ENCODE measurements around the gene METAP1D. TPM values are rescaled to one million over a fixed set of nuclear protein-coding genes. Genes with fewer than 3 reads are reported as not detected.
A peak's percentile ranks its signal among the peaks of the same experiment; 100 is the strongest.
"Not testable (repeated sequence)": the region's sequence is repeated elsewhere in the genome, so short reads cannot be mapped to it uniquely, and the experiment has no call there.

METAP1D gene
- total RNA-seq, result 1 to 10 TPM; 4.2 to 4.4 TPM
- long read RNA-seq, partial matches to known transcripts, result 0 of 1 reads
- long read RNA-seq, other reads (novel, unspliced or antisense), result 1 of 1 reads

DNA sequence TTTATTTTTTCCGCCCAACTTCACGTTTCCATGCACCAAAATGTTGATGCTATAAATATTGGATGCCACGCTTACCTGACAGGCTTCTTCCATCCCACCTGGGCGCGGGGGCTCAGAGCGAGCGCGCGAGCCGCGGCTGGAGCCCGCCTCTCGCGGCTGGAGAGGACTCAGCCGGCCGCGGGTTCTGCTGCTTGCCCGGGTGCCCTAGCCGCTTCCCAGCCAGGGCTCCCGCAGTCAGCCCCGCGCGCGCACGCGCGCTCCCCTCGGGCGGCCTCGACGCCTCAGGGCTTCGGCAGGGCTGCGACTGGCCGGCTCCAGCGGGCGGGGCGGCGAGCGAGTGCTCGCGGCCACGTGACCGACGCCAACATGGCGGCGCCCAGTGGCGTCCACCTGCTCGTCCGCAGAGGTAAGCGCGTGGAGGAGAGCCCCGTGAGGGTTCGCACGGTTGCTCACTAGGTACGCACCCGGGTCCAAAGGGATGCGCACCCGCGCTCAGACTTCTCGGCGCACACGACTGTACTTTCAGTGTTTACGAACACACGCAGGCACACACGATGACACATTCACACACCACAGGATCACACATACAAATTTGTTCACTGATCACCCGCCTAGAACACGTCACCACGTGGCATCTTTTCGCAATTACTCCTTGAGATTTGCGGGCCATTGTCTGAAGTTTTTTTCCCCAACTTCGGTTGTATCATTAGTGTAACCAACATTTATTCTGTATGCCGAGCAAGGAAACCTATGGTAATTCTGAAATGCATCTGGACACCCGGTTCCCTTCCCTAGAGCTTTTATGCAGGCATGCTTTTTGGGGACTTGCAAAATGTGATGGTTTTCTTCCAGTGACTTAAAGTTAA is at the start of gene METAP1D:
Gene METAP1D, plus strand, starts transcription at position 350 of the 866 bp plus-strand sequence. Its CDS starts 17 bp downstream, at position 367.
- intact Hi-C loops (cut with DNase I, micrococcal nuclease), result no loop called here
- ATAC-seq, result peak; percentile 100
- peak; percentile 87 to 92 for DNase-seq

- intact Hi-C loops (cut with DNase I, micrococcal nuclease), result no loop called here
- ATAC-seq (no peak), DNase-seq (no peak)
These were observed 47.5 kb upstream of the METAP1D start for GRCh38 chr2:171952276-171952675.

DNA sequence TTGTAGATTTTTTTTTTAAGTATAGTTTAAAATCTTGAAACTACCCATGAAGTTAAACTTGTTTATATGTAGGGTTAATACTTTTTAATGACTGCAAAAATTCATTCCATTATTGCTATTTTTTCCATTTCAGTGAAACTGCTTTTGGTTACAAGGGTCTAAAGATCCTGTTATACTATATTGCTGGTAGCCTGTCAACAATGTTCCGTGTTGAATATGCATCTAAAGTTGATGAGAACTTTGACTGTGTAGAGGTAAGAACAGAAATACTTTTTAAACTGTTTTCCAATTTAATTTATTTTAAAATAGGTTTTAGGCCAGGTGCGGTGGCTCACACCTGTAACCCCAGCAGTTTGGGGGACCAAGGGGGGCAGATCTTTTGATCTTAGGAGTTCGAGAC is 47.0 kb upstream of the METAP1D start:
- no peak for ATAC-seq
- intact Hi-C loops (cut with DNase I, micrococcal nuclease), result no loop called here
- DNase-seq, result no peak

DNA sequence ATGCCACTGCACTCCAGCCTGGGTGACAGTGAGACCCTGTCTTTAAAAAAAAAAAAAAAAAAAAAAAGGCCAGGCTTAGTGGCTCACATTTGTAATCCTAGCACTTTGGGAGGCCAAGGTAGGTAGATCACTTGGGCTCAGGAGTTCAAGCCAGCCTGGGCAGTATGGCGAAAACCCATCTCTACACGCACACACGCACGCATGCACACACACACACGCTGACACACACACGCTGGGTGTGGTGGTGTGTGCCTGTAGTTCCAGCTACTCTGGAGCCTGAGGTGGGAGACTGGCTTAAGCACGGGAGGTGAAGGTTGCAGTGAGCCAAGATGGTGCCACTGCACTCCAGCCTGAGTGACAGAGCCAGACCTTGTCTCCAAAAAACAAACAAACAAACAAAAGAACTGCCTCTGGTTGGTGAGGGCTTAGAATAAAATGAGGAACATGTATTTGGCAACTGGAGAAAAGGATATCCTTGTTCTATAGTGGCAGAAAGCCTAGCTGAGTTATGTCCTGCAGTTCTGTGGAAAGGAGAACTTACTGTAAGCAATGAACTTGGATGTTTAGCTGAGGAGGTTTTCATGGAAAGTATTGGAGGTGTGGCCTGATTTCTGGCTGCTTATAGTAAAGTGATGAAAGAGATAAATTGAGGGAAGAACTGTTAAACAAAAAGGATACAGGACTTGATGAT is 43.5 kb upstream of the METAP1D start:
- intact Hi-C loops (cut with DNase I, micrococcal nuclease), result no loop called here
- DNase-seq (no peak), ATAC-seq (no peak)

- DNase-seq, result peak in 1 of 2 donors; percentile 7
- intact Hi-C loops (cut with DNase I, micrococcal nuclease), result no loop called here
These were observed 42.7 kb upstream of the METAP1D start for GRCh38 chr2:171957061-171957460.

DNA sequence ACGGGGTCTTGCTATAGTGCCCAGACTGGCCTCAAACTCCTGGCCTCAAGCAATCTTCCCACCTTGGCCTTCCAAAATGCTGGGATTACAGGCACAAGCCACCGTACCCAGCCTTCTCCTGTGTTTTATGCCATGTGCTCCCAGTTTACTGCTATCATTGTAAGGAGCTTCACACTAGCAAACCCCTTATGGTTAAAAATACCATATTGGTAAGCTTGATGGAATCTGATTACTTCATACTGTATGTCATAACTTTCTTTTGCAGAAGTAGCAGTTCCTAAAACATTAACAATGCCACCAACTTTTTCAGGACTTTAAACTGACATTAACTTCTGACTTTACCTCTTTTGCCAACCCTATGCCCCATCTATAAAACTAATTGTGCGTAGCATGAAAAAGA is 41.3 kb upstream of the METAP1D start:
- no peak for DNase-seq
- no peak for ATAC-seq
- intact Hi-C loops (cut with DNase I, micrococcal nuclease), result no loop called here

More at GRCh38 chr2:171957061-171957460, 42.7 kb upstream of the METAP1D start:
- peak; percentile 48 for ATAC-seq

DNA sequence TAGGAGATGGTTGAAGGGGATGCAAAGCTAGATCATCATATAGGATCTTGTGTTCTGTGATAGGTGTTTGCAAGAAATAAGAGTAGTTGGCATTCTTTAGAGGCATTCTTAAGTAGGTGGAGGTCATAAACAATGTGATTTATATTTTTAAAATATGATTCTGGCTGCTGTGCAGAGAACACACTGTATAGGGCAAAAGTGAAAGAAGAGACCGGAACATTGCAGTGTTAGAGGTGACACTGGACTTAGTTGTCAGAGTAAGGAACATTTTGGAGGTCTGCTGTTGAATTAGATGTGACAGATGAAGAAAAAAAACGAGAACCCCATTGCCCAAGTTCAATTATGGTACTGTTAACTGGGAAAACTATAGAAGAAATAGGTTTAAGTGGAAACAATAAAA is 39.8 kb upstream of the METAP1D start:
- ATAC-seq (no peak), DNase-seq (no peak)
- intact Hi-C loops (cut with DNase I, micrococcal nuclease), result no loop called here

DNA sequence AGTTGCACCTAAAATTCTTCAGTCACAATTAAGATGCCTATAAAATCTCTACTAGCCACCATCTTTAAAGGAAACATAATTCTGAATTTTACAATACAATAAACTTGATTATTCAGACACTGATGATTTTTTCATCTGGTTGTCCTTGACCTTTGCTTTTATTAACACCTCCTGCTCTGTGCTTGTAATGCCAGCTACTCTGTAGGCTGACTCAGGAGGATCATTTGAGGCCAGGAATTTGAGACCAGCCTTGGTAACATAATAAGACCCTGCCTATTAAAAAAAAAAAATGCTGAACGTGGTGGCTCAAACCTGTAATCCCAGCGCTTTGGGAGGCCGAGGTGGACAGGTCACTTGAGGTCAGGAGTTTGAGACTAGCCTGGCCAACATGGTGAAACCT is 39.2 kb upstream of the METAP1D start:
- ATAC-seq, result no peak
- DNase-seq, result no peak
- intact Hi-C loops (cut with DNase I, micrococcal nuclease), result no loop called here

DNA sequence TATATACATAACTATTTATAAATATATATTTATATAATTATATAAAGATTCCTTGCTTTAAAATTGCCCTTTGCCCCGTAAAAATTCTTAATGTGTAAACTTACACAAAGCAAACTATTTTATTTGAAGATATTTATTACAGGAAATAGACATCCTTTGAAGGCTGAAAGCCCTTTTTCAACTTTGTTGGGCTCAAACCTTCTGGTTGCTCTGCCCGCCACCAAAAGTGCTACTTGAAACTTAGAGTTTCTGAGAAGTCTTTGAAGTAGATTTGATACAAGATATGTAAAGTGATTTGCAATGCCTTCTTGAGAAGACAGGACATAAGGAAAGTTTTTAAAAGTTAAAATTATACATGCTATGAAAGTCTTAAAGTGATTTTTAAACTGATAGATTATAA is 36.6 kb upstream of the METAP1D start:
- intact Hi-C loops (cut with DNase I, micrococcal nuclease), result no loop called here
- DNase-seq (no peak), ATAC-seq (no peak)

GRCh38 chr2:171964308-171964707 is 35.4 kb upstream of the METAP1D start:
- no peak for ATAC-seq
- intact Hi-C loops (cut with DNase I, micrococcal nuclease), result no loop called here
- no peak for DNase-seq

- intact Hi-C loops (cut with DNase I, micrococcal nuclease), result no loop called here
- DNase-seq (no peak), ATAC-seq (no peak)
These were observed 34.5 kb upstream of the METAP1D start for GRCh38 chr2:171965238-171965637.

DNA sequence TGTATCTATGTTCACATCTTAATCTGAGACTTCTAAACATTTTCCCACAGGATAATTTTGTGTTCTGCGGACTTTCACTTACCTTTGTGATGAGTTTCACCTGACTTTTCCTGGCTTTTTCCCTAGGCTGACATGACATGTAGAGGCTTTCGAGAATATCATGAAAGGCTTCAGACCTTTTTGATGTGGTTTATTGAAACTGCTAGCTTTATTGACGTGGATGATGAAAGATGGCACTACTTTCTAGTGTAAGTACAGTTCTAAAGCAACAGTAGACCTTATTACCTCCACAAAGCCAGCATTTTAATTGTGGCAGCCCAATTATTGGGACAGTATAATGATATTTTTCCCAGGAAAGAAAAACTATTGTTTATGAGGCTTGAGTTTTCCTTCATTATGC is 34.1 kb upstream of the METAP1D start:
- no peak for ATAC-seq
- intact Hi-C loops (cut with DNase I, micrococcal nuclease), result no loop called here
- no peak for DNase-seq

DNA sequence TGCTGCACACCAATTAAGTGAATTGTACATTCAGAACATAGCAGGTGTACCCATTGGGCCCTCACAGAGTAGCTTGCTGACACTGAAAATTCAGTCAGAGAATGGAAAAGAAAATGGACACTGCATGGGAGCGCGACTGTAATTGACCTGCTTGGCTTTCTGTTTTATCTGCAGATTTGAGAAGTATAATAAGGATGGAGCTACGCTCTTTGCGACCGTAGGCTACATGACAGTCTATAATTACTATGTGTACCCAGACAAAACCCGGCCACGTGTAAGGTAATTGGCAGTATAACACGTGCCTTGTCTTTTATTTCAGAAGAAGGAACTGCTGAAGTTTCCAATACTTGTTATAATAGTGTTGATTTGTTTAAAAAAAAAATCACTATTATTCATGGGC is 33.5 kb upstream of the METAP1D start:
- DNase-seq, result no peak
- no peak for ATAC-seq
- intact Hi-C loops (cut with DNase I, micrococcal nuclease), result no loop called here

- intact Hi-C loops (cut with DNase I, micrococcal nuclease), result no loop called here
- no peak for DNase-seq
- no peak for ATAC-seq
These were observed 33.1 kb upstream of the METAP1D start for GRCh38 chr2:171966688-171967087.

- ATAC-seq, result no peak
- no peak for DNase-seq
- intact Hi-C loops (cut with DNase I, micrococcal nuclease), result no loop called here
These were observed 31.2 kb upstream of the METAP1D start for GRCh38 chr2:171968509-171968908.

DNA sequence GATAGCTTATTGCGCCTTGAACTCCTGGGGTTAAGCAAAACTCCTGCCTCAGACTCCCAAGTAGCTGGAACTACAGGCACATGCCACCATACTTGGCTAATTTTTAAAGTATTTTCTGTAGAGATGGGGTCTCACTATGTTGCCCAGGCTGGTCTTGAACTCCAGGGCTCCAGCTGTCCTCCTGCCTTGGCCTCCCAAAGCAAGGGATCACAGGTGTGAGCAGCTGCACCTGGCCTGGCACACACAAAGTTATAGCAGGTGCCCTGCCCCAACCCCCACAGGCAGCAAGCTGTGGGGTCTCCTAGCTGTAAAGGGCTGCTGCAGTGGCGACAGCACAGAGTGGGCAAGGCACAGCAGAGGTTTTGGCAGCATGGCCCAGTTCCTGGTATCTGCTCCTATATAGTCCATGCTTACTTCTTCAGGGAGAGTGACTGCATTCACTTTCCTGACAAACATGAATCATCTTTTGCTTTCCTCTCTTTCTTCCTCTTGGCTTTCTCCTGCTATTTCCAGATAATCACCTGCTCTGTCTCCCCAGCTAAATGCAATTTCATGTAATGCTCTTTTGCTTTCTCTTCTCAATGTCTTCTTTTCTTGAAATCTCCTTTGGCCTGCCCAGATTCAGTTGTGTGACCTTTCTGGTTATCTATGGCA is 27.3 kb upstream of the METAP1D start:
- intact Hi-C loops (cut with DNase I, micrococcal nuclease), result no loop called here

GRCh38 chr2:171979103-171979502 is 20.6 kb upstream of the METAP1D start:
- ATAC-seq (no peak), DNase-seq (no peak)
- intact Hi-C loops (cut with DNase I, micrococcal nuclease), result no loop called here

More for the DNA sequence above, 27.3 kb upstream of the METAP1D start:
- DNase-seq (no peak), ATAC-seq (no peak)

DNA sequence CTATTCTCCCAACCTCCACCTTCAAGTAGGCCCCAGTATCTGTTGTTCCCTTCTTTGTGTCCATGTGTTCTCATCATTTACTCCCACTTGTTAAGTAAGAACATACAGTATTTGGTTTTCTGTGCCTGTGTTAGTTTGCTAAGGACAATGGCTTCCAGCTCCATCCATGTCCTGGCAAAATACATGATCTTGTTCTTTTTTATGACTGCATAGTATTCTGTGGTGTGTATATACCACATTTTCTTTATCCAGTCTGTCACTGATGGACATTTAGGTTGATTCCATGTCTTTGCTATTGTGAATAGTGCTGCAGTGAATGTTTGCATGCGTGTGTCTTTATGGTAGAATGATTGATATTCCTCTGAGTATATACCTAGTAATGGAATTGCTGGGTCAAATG is 15.8 kb upstream of the METAP1D start:
- ATAC-seq; intact Hi-C loops (cut with DNase I, micrococcal nuclease); DNase-seq: not testable (repeated sequence)

- no peak for DNase-seq
- no peak for ATAC-seq
- intact Hi-C loops (cut with DNase I, micrococcal nuclease), result no loop called here
These were observed 14.7 kb upstream of the METAP1D start for GRCh38 chr2:171985076-171985475.

DNA sequence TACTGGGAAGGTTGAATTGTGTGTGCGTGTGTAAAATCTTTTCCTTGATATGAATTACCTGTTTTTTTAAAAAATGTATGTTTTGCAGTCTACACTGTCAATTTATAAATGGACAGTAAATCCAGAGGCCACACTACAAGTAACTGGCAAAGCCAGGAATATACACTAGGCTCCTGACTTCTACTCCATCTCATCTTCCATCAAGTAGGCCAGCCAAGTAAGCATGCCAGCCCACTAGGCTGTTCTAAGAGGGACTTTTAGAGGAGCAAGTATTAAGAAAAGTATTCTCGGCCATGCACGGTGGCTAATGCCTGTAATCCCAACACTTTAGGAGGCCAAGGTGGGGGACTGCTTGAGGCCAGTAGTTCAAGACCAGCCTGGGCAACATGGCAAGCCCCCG is 13.0 kb upstream of the METAP1D start:
- DNase-seq (no peak), ATAC-seq (no peak)
- intact Hi-C loops (cut with DNase I, micrococcal nuclease), result no loop called here

Measured in left colon (tissue), 2 donors.